GM12873 (cell line): ENCODE results near the gene UBE3C.

Source experiments
- CTCF ChIP-seq: IDR thresholded peaks from 2 replicates; pipeline ENCODE4 v1.5.1; 2012; ENCODE audit warnings: low read depth, mild to moderate bottlenecking, moderate library complexity, low read length, control low read depth; ENCODE audit not compliant: insufficient read depth; ENCODE audit errors: missing control alignments

UBE3C gene

GRCh38 chr7:157208571-157209413, 70.1 kb downstream of the UBE3C start:
- TF ChIP-seq CTCF: no peak

GRCh38 chr7:157210682-157211081, 72.0 kb downstream of the UBE3C start:
- no peak for TF ChIP-seq CTCF

DNA sequence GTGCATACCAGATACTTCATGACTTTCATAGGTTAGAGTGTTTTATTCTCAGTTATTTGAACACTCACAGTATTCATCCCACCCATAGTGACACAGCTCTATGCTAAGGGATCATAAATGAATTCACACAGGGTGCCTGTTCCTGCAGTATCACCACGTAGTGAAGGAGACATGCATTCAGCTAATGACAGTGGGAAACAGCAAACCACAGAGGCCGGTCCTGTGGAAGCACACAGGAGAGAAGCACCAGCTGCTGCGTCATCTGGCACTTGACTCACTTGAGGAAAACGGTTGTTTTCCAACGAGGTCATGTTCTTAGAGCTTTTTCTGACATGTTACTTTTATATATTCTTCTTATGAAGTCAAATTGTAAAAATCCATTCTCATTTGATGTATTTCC, 73.0 kb downstream of the UBE3C start:
- TF ChIP-seq CTCF: no peak

DNA sequence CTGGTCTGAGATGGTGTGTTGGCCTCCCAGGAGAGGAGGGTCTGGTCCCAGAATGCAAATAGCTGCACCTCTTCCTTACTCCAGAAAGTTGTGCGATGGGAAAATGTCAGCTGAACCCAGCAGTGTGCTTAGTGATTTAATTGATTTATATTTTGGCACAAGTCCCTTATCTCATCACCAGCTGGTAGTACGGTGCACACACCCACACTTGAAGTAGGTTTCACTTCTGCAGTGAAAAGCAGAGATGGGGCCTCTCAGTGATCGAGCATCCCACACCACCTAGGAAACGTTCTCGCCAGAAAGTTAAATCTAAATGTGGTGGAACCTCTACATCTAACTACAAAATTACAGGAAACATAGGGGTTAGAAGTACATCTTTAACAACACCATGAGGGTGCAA, 80.4 kb downstream of the UBE3C start:
- no peak for TF ChIP-seq CTCF

GRCh38 chr7:157220916-157221569, 82.3 kb downstream of the UBE3C start:
- no peak for TF ChIP-seq CTCF

- TF ChIP-seq CTCF: no peak
Measured at GRCh38 chr7:157222687-157223086, 84.0 kb downstream of the UBE3C start.

GRCh38 chr7:157224627-157225026, 85.9 kb downstream of the UBE3C start:
- TF ChIP-seq CTCF: no peak
